ENCODE data around the gene AUNIP.

AUNIP gene

GRCh38 chr1:25867210-25867991, 8.1 kb upstream of the AUNIP start (continued):
- TF ChIP-seq ZNF280D (tag by site-specific recombination; IDR thresholded peaks at IDR 0.05) (no peak), ZNF274 (IDR thresholded peaks at IDR 0.05; ENCODE audit: low read length) (no peak), ZNF274 (tag by site-specific recombination; IDR thresholded peaks at IDR 0.05; ENCODE audit: borderline replicate concordance) (no peak), ZNF514 (tag by site-specific recombination; IDR thresholded peaks at IDR 0.05) (no peak), ZNF37A (tag by site-specific recombination; IDR thresholded peaks at IDR 0.05) (no peak), ZNF510 (tag by site-specific recombination; IDR thresholded peaks at IDR 0.05; ENCODE audit: insufficient replicate concordance) (no peak), ZNF24 (tag by site-specific recombination; IDR thresholded peaks at IDR 0.05) (no peak), SCRT2 (tag by site-specific recombination; IDR thresholded peaks at IDR 0.05) (no peak), ZBTB11 (tag by site-specific recombination; conservative IDR thresholded peaks at IDR 0.05; ENCODE audit: low read depth) (no peak; the same call in 1 of the 2 replicates), ZNF624 (tag by site-specific recombination; IDR thresholded peaks at IDR 0.05) (no peak), ZNF223 (tag by site-specific recombination; IDR thresholded peaks at IDR 0.05) (no peak)

GRCh38 chr1:25866288-25866687, 7.0 kb upstream of the AUNIP start:
- CTCF ChIA-PET = interaction anchor here (0.5 to 1.2 kb wide), 2 partner anchors 24 to 29 kb away, joined by 3 to 4 read pairs; no protein-coding TSS in a partner anchor
- peaks cover 0 to 37% of the 10 kb centered on the region in 2 experiments; a peak in 1 of 3 replicates for H3K36me3 ChIP-seq (ENCODE audit: control insufficient read depth in 2 of 2, insufficient read depth in 1 of 2, low read length in 2 of 2)
- H3K4me3 ChIP-seq (ENCODE audit: low read depth, low read length) = no peak overlapping the region
- no peaks in the 10 kb centered on the region for H3K9me3 ChIP-seq (ENCODE audit: control insufficient read depth, insufficient read depth, low read depth, low read length)
- POLR2A ChIA-PET = no interaction called here
- no peak for TF ChIP-seq ZBTB6 (tag by site-specific recombination; IDR thresholded peaks at IDR 0.05)
- no peak for TF ChIP-seq ZBTB20 (tag by site-specific recombination; IDR thresholded peaks at IDR 0.05)
- no peak for TF ChIP-seq ZNF394 (tag by site-specific recombination; IDR thresholded peaks at IDR 0.05; ENCODE audit: borderline replicate concordance)
- no peak for TF ChIP-seq SALL2 (tag by site-specific recombination; IDR thresholded peaks at IDR 0.05; ENCODE audit: borderline replicate concordance)
- no peak for TF ChIP-seq BCL11B (tag by site-specific recombination; IDR thresholded peaks at IDR 0.05; ENCODE audit: low read depth)
- TF ChIP-seq GFI1B (tag by site-specific recombination; IDR thresholded peaks at IDR 0.05) = no peak
- no peak for TF ChIP-seq RBAK (tag by site-specific recombination; IDR thresholded peaks at IDR 0.05)
- no peak for TF ChIP-seq ZNF571 (tag by site-specific recombination; IDR thresholded peaks at IDR 0.05)
- no peak for TF ChIP-seq ZNF211 (tag by site-specific recombination; IDR thresholded peaks at IDR 0.05; ENCODE audit: low read depth)
- TF ChIP-seq KLF10 (tag by site-specific recombination; IDR thresholded peaks at IDR 0.05) = no peak
- H3K4me1 ChIP-seq (ENCODE audit: control insufficient read depth, insufficient read depth, low read length) = no peaks in the 10 kb centered on the region
- no peak overlapping the region for H3K27ac ChIP-seq (ENCODE audit: extremely low read depth, low read depth, low read length)
